Measurements from ENCODE around the gene GINS1.

GINS1 gene

GRCh38 chr20:25495189-25495824 lies 87.8 kb downstream of the GINS1 start:
- DNase-seq = no peak
- no peaks in the 10 kb centered on the region for H3K27me3 Mint-ChIP-seq
- no peak overlapping the region for H3K27ac Mint-ChIP-seq
- H3K4me3 Mint-ChIP-seq = no peak overlapping the region
- no peaks in the 10 kb centered on the region for H3K9me3 Mint-ChIP-seq
- H3K4me1 Mint-ChIP-seq = no peaks in the 10 kb centered on the region
- CTCF ChIA-PET = no interaction called here
- H3K36me3 Mint-ChIP-seq = no peaks in the 10 kb centered on the region

- Mint-ChIP-seq H3K36me3 (no peaks in the 10 kb centered on the region), H3K4me3 (no peak overlapping the region), H3K27ac (no peak overlapping the region), H3K27me3 (no peaks in the 10 kb centered on the region), H3K9me3 (no peaks in the 10 kb centered on the region), H3K4me1 (no peaks in the 10 kb centered on the region)
- DNase-seq = no peak
- CTCF ChIA-PET = no interaction called here
Observed at GRCh38 chr20:25496165-25496967, 88.9 kb downstream of the GINS1 start.

GRCh38 chr20:25496968-25497401 lies 89.5 kb downstream of the GINS1 start:
- H3K27ac Mint-ChIP-seq = no peak overlapping the region
- DNase-seq = no peak

GRCh38 chr20:25497586-25498279 lies 90.3 kb downstream of the GINS1 start:
- DNase-seq = no peak
- Mint-ChIP-seq H3K27me3 (no peaks in the 10 kb centered on the region), H3K27ac (no peak overlapping the region), H3K36me3 (no peaks in the 10 kb centered on the region), H3K4me1 (no peaks in the 10 kb centered on the region), H3K9me3 (no peaks in the 10 kb centered on the region), H3K4me3 (no peak overlapping the region)
- CTCF ChIA-PET = no interaction called here

More at GRCh38 chr20:25496968-25497401, 89.5 kb downstream of the GINS1 start:
- no peaks in the 10 kb centered on the region for H3K4me1 Mint-ChIP-seq
- H3K4me3 Mint-ChIP-seq = no peak overlapping the region
- CTCF ChIA-PET = no interaction called here
- H3K27me3 Mint-ChIP-seq = no peaks in the 10 kb centered on the region
- no peaks in the 10 kb centered on the region for H3K9me3 Mint-ChIP-seq
- H3K36me3 Mint-ChIP-seq = no peaks in the 10 kb centered on the region

All from activated naive CD4-positive, alpha-beta T cell treated with anti-CD3 and anti-CD28 coated beads, Interleukin-2, amount 10 ng/mL, durations not matched to agents 7 days and 5 days (primary cell).